Astrocyte of the spinal cord (primary cell): ENCODE measurements around the gene A1BG.

Experiments used
- DNase-seq: peaks from one replicate; pipeline ENCODE4 v3.0.0; 2011; ENCODE audit warnings: low read depth, low spot score
- H3K4me3 ChIP-seq: 2 replicates; pipeline ENCODE4 v1.5.1; 2011; ENCODE audit warnings: low read depth, mild to moderate bottlenecking, low read length, moderate library complexity
- CTCF ChIP-seq: IDR thresholded peaks from 2 replicates; pipeline ENCODE4 v1.5.1; 2012; ENCODE audit warnings: low read depth, mild to moderate bottlenecking, low read length, inconsistent platforms
- in situ Hi-C: cut with HindIII; loops from 2 replicates; pipeline ENCODE4 v1.10.0; 2017; ENCODE audit warnings: low sequenced_read_pairs

Gene A1BG

GRCh38 chr19:58338336-58338735, 15.0 kb downstream of the A1BG start:
- H3K4me3 ChIP-seq: no peak overlapping the region
- TF ChIP-seq CTCF: no peak
- no peak for DNase-seq
- in situ Hi-C loops: no loop called here

GRCh38 chr19:58336820-58337219, 16.5 kb downstream of the A1BG start:
- TF ChIP-seq CTCF: no peak
- DNase-seq: no peak
- in situ Hi-C loops: no loop called here
- no peak overlapping the region for H3K4me3 ChIP-seq

GRCh38 chr19:58336216-58336615, 17.1 kb downstream of the A1BG start:
- no peak overlapping the region for H3K4me3 ChIP-seq
- in situ Hi-C loops: no loop called here
- DNase-seq: no peak
- no peak for TF ChIP-seq CTCF

DNA sequence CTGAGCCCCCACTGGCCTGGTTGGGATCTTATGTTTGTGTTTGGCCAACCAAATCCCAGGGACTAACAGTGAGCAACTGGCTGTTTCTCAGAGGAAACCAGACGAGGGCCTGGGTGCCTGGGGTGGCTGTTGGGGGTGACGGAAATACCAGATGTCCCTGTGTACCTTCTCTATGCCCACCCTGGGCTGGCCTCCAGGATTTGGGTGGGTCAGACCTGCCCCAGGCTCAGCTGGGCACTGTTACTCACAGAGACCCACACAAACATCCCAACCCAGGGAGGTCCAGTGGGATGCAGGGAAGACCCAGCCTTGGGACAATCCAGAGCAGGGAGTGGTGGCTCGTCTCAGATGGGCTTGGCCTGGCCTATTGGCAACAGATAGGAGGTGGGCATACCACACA, 17.7 kb downstream of the A1BG start:
- no peak overlapping the region for H3K4me3 ChIP-seq
- DNase-seq: no peak
- TF ChIP-seq CTCF: no peak
- in situ Hi-C loops: no loop called here

DNA sequence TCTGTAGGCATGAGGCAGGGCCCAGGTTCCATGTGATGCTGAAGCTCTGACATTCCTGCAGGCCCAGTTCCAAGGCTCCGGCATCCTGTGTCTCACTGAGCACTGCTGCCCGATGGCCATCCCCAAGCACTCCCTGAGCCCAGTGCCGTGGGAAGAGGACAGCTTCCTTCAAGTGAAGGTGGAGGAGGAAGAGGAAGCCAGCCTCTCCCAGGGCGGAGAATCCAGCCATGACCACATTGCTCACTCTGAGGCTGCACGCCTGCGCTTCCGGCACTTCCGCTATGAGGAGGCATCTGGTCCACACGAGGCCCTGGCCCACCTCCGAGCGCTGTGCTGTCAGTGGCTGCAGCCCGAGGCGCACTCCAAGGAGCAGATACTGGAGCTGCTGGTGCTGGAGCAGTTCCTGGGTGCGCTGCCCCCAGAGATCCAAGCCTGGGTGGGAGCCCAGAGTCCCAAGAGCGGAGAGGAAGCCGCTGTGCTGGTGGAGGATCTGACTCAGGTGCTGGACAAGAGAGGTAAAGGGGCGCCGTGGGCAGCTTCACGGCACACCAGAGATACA, 18.5 kb downstream of the A1BG start:
- H3K4me3 ChIP-seq: no peak overlapping the region
- in situ Hi-C loops: no loop called here
- DNase-seq: no peak
- TF ChIP-seq CTCF: no peak

- in situ Hi-C loops: no loop called here
- TF ChIP-seq CTCF: no peak
- no peak overlapping the region for H3K4me3 ChIP-seq
- DNase-seq: no peak
Measured at GRCh38 chr19:58332697-58333096, 20.6 kb downstream of the A1BG start.

- peak; percentile 65 for DNase-seq
- H3K4me3 ChIP-seq: no peak overlapping the region
- in situ Hi-C loops: no loop called here
- no peak for TF ChIP-seq CTCF
Measured at GRCh38 chr19:58330458-58330857, 22.8 kb downstream of the A1BG start.
